ENCODE results near the gene C19orf73.
A peak's percentile ranks its signal among the peaks of the same experiment; 100 is the strongest.

Gene C19orf73, protein sequence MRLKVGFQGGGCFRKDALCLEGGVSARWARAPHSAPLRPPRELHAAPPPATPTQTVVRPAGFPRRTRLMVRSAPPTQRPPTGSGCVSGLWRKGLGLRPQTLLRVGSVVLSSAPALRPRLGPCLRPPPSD

DNA sequence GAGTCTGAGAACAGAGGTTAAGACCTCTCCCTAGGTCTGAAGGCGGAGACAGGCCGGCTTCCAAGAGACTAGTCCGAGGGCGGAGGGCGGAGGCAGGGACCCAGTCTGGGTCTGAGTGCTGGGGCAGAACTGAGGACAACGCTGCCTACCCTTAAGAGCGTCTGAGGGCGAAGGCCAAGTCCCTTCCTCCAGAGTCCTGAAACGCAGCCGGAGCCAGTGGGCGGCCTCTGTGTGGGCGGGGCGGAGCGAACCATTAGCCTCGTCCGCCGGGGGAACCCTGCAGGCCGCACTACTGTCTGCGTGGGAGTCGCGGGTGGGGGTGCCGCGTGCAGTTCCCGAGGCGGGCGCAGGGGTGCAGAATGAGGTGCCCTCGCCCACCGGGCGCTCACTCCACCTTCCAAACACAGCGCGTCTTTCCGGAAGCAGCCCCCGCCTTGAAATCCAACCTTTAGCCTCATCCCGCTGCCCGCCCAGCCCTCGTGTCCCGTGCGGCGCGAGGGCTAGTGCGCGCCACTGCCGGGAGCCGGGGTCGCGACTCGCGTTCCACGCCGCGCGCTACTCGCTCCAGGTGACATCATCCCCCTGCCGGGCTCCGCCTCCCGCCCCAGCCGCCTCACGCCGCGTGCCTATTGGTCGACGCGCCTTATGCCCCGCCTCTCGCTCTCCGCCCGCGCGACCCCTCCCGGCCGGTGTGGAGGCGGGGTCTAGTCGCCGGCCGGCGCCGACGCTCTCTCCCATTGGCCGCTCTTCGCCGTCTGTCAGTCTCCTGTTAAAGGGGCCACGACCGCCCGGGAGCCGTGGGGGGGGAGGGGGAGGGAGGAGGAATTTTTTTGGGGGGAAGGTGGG is at the start of gene C19orf73:
Gene C19orf73, minus strand, starts transcription at position 579 of the 846 bp plus-strand sequence. Its CDS starts 121 bp downstream, at position 458.
- DNase-seq = peak; percentile 98

DNA sequence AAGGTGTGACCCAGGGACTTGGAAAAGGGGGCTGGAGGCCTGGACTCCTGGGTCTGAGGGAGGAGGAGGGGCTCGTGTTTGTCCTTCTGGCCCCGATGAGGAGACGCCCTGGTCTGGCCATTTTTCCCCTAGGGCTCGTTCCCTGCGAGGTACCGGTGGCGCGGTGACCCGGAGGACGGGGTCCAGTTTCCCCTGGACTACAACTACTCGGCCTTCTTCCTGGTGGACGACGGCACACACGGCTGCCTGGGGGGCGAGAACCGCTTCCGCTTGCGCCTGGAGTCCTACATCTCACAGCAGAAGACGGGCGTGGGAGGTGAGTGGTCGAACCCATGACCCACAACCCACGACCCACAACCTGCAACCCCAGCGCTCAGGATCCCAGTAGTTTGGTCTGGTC is 49.5 kb upstream of the C19orf73 start:
- no peak for DNase-seq

DNA sequence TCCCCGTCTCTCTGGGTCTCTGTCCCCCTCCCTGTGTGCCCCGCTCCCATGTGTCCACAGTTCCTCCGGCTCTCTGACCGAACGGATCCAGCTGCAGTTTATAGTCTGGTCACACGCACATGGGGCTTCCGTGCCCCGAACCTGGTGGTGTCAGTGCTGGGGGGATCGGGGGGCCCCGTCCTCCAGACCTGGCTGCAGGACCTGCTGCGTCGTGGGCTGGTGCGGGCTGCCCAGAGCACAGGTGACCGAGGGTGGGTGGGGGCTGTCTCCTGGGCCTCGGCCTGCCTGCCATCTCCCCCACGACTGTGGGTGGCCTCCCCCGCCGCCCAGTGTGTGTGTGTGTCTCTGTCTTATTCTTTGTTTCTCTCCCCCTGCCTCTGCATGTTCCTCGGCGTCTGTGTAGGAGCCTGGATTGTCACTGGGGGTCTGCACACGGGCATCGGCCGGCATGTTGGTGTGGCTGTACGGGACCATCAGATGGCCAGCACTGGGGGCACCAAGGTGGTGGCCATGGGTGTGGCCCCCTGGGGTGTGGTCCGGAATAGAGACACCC is 49.0 kb upstream of the C19orf73 start:
- no peak for DNase-seq

DNA sequence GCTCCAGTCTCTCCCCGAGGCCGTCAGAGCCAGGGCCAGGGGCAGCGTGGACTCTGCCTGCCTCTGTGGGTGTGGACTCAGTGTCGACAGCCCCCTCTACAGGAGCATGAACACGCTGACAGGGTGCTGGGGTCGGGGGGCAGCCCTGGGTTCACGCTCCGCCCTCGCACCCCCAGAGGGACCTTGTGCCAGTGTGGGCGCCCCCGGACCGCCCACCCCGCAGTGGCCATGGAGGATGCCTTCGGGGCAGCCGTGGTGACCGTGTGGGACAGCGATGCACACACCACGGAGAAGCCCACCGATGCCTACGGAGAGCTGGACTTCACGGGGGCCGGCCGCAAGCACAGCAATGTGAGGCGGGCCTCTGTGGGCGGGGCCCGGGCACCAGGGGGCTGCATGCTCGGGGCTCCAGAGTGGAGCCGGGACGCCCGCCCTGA is 46.9 kb upstream of the C19orf73 start:
- no peak for DNase-seq

DNA sequence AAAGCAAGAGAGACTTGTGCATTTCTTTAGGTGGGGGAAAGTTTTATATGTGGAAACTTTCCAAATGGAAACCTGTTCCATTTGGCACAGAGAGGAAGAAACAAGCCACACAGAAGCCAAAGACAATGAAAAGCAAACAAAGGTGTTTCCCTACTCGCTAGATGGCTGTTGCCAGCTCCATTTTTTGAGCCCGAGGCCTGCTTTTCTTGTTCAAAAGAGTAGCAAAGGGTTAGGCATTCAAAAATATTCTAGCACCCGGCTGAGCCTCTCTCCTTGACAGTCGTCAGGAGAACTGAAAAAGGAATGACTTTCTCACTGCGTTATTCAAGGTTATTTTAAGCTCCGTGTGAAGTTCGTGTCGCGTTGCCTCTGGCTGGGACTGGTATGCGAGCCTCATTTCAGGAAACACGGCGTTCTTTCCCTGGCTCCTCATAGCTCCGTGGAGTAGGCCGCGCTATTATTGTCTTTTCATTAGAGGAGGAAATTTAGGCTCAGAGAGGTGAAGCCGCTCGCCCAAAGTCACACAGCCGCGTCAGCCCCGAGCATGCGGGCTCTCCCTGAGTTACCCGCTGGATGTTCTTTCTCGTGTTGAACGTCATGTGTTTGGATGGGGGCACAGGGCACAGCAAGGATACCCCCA is 46.3 kb upstream of the C19orf73 start:
- DNase-seq = no peak

DNA sequence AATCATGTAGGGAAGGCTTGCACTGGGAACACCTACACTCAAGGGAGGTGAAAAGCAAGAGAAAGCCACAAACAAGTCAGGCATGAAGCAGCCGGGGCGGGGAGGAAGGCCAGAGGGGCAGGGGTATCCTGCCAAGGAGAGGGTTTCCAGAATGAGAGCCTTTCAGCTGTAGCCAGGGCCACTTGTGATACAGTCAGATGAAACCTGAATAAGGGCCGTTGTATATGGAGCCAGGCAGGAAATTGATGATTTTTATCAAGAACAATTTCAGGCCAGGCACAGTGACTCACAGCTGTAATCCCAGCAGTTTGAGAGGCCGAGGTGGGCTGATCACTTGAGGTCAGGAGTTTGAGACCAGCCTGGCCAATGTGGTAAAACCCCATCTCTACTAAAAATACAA is 43.0 kb upstream of the C19orf73 start:
- no peak for DNase-seq

DNA sequence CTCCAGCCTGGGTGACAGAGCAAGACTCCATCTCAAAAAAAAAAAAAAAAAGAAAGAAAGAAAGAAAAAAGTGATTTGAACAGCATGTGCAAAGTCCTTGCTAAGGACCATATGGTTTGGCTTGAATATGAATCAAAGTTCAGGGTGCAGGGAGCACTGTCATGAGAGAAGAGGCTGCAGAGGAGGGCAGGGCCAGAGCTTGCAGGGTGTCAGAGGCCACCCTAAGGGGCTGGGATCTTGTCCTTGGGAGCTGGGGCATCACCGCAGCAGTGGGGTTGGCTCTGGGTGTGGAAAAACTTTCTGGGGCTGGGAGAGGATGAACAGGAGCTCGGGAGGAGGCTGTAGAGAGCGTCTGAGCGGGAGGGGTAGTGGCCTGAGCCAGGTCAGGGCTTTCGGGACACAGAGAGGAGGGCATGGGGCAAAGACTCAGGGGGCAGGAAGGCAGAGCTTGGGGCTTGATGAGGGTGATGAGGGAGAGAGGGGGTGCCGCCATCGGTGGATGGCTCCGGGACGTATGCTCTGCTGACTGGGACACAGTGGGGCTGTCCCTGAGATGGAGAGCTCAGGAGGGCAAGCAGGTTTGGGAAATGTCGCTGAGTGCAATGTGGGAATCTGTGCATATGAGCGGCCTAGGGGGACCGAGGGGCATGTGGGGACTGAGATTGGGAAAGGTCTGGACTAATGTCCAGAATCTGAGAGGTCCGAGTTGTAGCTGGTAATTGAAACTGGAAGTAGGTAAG is 41.7 kb upstream of the C19orf73 start:
- no peak for DNase-seq

DNA sequence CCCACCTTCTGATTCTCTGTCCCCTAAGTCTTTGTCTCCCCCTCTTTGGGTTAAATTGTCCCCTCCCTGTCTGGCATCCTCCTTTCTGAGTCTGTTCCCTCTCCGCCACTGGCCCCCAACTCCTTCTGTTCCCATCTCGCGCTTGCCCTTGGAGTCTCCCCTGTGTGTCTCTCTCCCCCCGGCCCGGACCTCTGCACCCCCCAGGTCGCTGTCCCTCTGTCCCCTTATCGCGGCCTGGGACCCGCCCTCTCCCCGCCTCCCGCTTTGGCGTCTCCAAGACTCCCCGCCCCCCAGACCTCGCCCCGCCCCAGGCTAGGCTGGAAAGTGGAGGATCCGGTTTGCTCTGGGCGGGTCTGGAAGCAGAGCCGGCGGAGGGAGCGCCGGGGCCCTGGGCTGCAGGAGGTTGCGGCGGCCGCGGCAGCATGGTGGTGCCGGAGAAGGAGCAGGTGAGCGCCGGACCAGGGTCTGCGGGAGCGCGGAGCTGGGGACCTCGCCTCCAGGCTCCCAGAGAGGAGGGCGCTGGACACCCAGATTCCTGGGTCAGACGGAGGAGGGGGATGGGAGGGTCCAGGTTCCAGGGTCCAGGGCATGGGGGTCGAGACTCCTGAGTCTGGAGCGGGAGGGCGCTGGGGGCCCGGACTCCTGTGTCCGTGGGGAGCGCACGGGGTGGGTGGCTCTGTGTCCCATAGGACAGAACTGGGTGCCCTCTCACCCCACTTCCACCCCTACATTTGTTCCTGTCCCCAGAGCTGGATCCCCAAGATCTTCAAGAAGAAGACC is 38.7 kb upstream of the C19orf73 start, which contains the start of gene TRPM4:
Gene TRPM4, plus strand, starts transcription at position 348 of the 780 bp plus-strand sequence. Its CDS starts 75 bp downstream, at position 423.
- DNase-seq = peak; percentile 26

DNA sequence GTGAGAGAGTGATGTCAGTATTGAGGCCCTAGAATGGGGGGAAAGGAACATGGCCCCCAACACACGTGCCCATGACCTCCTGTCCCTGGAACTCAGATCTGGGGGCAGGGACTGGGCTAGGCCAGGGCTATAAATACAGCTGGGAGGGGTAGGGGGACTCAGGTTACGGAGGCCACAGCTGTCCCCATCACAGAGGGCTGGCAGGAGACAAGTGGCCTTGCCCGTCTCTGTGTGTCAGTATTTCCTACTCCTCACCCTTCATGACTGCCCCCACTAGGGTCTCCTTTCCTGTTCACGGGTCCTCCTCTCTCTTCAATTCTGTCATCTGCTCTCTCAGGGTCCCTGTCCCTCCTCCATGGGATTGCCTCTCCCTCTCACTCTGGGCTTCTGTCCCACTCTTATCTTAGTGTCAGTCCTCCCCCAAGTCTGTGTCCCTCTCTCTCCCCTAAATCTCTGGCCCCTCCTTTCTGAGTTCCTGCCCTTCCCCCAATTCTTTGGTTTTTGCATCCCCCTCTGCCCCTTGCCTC is 36.9 kb upstream of the C19orf73 start:
- no peak for DNase-seq

DNA sequence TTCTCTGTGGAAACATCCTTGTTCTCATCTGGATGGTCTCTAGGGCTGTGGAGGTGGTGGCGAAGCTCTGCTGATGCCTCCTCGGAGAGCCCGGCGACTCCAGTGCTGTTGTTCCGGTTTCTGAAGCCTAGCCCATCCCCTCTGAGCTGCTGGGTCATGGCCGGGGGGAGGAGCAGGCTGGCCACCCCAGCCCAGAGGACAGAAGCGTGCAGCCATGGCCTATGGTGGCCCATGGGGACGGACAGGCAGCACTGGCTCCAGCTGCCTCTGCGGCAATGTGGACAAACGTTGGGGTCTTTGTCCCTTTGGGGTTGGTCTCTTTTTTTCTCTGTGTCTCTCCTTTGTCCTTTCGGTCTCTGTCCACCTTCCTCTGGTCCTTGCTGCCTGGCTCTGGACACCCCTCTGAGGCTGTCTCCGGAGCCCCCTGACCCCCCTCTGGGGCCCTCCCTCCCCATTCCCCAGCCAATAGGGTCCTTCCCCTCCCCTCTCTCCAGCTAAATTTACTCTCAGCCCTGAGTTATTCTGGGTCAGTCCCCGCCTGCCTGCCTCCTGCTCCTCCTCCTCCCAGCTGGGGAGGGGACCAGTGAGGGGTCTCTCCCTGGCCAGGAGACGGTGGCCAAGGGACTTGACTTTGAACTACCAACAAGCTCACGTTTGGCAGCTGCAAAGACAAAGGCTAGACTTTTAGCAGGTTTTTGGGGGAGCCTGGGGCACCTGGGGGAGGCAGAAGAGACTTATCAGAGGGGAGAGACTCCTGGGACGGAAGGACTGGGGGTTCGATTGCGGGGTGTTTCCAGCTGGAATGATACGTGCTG is 36.3 kb upstream of the C19orf73 start, which contains the start of gene HRC:
Gene HRC, minus strand, starts transcription at position 392 of the 815 bp plus-strand sequence. Its CDS starts 159 bp downstream, at position 233.
- no peak for DNase-seq

DNA sequence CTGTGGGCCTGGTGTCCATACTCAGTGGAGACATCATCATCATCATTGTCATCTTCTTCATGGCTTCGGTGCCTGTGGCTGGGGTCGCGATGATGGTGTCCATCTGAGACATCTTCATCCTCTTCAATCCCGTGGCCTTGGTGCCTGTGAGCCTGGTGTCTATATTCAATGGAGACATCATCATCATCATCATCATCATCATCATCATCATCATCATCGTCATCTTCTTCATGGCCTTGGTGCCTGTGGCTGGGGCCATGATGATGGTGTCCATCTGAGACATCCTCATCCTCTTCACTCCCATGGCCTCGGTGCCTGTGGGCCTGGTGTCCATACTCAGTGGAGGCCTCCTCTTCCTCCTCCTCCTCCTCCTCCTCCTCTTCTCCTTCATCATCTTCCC is 35.3 kb upstream of the C19orf73 start:
- DNase-seq = no peak

DNA sequence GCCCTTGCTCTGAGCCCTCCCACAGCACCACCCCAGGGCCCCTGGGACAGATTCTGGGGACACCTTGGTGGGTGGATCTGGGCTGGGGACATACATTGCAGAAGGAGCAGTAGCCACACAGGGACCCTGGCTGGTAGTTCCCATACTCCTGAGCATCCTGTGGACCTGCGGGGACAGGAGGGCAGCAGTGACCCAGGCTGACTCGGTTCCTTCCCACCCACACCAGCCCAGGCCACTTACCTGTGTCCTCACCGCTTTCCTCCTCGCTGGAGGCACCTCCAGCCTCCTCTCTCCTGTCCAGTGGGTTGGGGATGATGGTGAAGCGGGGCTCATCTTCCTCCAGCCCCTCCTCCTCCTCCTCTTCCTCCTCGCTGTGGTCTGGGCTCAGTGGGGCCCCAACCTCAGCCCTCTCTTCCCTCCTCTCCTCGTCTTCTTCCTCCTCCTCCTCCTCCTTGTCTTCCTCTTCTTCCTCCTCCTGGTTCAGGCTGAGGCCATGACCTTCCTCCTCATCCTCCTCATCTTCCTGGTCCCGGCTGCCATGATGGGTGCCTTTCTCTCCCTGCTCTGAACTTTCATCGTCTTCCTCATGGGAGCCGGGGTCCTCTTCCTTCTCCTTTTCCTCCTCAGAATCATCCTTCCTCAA is 34.3 kb upstream of the C19orf73 start:
- DNase-seq = no peak

DNA sequence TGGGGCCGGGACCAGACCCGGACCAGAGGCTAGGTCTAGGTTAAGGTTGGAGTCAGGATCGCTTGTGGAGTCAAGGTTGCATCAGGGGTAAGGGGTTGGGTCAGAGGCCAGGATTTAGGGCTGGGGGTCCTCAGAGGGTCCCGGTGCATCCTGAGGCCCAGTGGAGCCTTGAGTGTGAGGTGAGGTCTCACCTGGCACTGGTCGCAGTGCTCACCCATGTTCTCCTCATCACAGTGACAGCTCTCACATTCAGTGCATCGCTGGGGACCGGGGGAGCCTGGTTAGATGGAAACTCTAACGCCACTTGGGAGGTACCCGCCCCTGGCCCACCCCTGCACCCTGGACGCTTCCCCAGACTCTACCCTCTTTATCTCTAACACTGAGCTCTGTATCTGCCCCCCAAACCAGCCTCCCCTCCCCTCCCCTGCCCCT is 33.2 kb upstream of the C19orf73 start:
- DNase-seq = no peak

DNA sequence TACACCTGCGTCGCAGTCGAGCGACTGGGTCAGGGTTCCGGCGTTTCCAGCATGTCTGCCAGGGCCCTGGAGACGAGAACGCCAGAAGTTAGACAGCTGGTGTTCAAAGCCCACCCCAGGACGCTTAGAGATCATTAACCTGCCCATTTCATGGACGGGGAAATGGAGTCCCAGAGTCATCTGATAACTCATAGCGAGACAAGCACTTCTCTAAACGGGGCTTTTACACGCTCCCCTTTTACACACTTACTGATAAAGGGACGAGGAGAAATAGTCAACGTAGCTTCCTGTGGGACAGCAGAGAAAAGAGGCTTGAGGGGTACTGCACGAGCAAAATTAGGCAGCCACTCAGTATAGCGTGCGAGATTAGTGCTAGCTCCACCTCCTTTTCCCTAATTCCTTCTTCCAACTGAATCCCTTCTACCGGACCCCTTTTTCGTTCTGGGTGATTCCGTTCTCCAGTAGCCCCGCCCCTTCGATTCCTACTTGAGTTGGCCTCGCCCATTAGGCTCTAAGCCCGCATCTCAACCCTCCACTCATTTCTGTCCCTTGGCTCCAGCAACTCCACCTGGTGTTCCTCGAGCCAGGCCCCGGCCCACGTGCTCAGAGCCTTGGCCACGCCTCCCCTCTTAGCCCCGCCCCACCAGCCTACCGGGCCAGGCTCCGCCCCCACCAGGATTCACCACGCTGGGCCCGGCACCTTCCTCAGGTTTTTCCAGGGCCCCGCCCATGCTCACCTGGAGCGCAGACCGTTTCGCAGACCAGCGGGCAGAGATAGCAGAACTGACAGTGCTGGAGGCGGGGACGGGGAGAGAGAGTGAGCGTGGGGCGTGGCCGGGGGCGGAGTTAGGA is 32.5 kb upstream of the C19orf73 start:
- DNase-seq = peak; percentile 35

DNA sequence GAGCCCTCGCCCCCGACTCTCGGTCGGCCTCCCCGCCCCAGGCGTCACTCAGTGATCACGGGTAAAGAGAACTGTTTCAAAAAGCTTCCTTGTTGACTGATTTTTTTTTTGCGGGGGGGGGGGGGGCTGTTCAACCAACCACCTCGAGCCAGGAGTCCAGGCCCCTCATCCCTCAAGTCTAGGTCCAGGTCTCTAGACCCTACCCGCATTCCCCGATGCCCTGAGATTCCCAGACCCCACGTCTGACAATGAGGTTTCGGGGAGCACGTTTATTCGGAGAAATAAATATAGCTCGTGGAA is 32.0 kb upstream of the C19orf73 start:
- no peak for DNase-seq

DNA sequence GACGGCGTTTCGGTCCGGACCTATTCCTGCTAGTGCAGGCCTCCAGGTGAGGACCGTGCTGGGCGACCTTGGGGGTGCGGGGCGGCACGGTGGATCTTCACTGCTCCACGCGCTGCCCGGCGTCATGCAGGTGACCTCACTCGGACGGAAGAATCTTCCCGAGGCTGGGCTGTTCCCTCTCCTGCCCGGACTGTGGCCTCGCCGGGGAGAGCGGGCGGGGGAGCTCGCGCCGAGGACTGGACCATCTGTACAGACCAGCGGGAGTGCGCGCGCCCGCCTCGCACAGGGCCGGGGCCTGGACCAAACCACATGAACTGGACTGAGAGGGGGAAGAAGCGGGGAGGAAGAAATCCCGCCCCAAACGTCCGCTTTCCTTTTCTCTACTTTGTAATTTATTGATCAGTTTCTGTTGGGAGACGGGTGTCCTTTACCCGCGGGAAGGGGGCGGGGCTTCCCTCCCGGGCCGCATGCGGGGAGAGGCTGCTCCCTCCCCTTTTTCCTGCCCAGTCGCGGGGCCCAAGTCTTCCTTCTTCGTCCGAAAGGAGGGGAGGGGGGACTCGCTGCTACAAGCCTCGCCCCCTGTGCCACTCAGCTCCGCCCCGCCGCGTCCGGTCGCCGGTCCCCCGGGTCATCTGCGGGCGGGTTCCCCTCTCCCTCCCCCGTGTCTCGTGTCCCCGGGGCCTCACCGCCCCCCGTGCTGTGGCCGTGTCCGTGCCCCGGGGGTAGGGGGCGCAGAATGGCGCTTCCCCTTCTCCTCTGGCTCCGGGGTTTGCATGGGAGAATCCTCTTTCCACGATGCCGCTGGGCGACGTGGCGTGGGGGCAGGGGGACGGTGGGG is 31.4 kb upstream of the C19orf73 start:
- DNase-seq = peak; percentile 48

DNA sequence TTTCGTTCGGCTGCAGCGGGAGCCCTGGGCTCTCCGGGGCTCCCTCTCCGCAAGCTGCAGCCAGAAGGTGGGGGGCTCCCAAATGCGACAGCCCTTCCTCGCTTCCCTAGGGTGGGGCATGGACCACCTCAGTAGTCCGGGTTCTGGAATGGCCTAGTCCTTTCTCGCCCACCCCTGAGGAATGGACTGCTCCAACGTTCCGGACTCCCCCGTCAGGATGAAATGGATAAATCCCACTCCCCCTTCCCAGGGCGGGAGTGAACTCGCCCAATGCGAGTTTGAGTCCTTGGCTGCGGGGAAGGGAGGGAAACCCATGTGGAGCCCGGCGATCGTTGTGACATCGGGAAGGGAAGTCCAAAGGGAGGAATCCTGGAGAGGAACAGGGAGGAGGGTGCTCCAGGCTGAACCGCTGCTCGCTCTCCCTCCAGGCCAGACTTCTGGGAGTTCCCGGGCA is 30.7 kb upstream of the C19orf73 start:
- DNase-seq = no peak
